Measurements from ENCODE around the gene COMTD1.

Gene COMTD1

GRCh38 chr10:75280236-75280635 is 44.5 kb upstream of the COMTD1 start:
- Histone ChIP-seq H3K27ac (ENCODE audit: low read length) (no peak overlapping the region), H4K20me1 (ENCODE audit: insufficient read depth, low read length) (no peaks in the 10 kb centered on the region), H3K79me2 (ENCODE audit: low read length) (no peaks in the 10 kb centered on the region)

GRCh38 chr10:75276069-75276872 is 40.5 kb upstream of the COMTD1 start:
- H3K27ac ChIP-seq (ENCODE audit: low read length) = no peak overlapping the region
- no peaks in the 10 kb centered on the region for H3K27me3 ChIP-seq (ENCODE audit: low read depth, low read length)
- H3K4me2 ChIP-seq (ENCODE audit: low read length) = no peak overlapping the region
- H3K9ac ChIP-seq (ENCODE audit: low read length) = no peak overlapping the region
- no peaks in the 10 kb centered on the region for H3K9me3 ChIP-seq (ENCODE audit: insufficient read depth, low read length)
- no peak overlapping the region for H3K4me3 ChIP-seq (ENCODE audit: low read length)
- no peaks in the 10 kb centered on the region for H3K4me1 ChIP-seq (ENCODE audit: low read length)
- H3K36me3 ChIP-seq (replicated peaks; ENCODE audit: low read depth, low read length) = no peaks in the 10 kb centered on the region
- no peak overlapping the region for H2AFZ ChIP-seq (ENCODE audit: low read depth, low read length)
- no peaks in the 10 kb centered on the region for H3K79me2 ChIP-seq (ENCODE audit: low read length)
- no peak for TF ChIP-seq CTCF (IDR thresholded peaks at IDR 0.05; ENCODE audit: low read depth, low read length)
- no peak for TF ChIP-seq EZH2phosphoT487 (IDR thresholded peaks at IDR 0.05; ENCODE audit: low read depth)
- H4K20me1 ChIP-seq (ENCODE audit: insufficient read depth, low read length) = no peaks in the 10 kb centered on the region

More at GRCh38 chr10:75280236-75280635, 44.5 kb upstream of the COMTD1 start:
- H3K9ac ChIP-seq (ENCODE audit: low read length) = no peak overlapping the region
- TF ChIP-seq CTCF (IDR thresholded peaks at IDR 0.05; ENCODE audit: low read depth, low read length) (no peak), EZH2phosphoT487 (IDR thresholded peaks at IDR 0.05; ENCODE audit: low read depth) (no peak)
- H3K4me2 ChIP-seq (ENCODE audit: low read length) = no peak overlapping the region
- H3K27me3 ChIP-seq (ENCODE audit: low read depth, low read length) = no peaks in the 10 kb centered on the region; the same call in 1 of the 2 replicates
- H3K36me3 ChIP-seq (replicated peaks; ENCODE audit: low read depth, low read length) = no peaks in the 10 kb centered on the region
- H3K4me1 ChIP-seq (ENCODE audit: low read length) = no peaks in the 10 kb centered on the region
- no peaks in the 10 kb centered on the region for H3K9me3 ChIP-seq (ENCODE audit: insufficient read depth, low read length)
- no peak overlapping the region for H3K4me3 ChIP-seq (ENCODE audit: low read length)
- no peak overlapping the region for H2AFZ ChIP-seq (ENCODE audit: low read depth, low read length)

GRCh38 chr10:75272896-75273295 is 37.1 kb upstream of the COMTD1 start:
- TF ChIP-seq CTCF (IDR thresholded peaks at IDR 0.05; ENCODE audit: low read depth, low read length) (no peak), EZH2phosphoT487 (IDR thresholded peaks at IDR 0.05; ENCODE audit: low read depth) (no peak)
- Histone ChIP-seq H3K27me3 (ENCODE audit: low read depth, low read length) (no peaks in the 10 kb centered on the region), H3K9me3 (ENCODE audit: insufficient read depth, low read length) (no peaks in the 10 kb centered on the region), H2AFZ (ENCODE audit: low read depth, low read length) (no peak overlapping the region), H3K79me2 (ENCODE audit: low read length) (no peaks in the 10 kb centered on the region), H3K4me3 (ENCODE audit: low read length) (no peak overlapping the region), H3K27ac (ENCODE audit: low read length) (no peak overlapping the region), H4K20me1 (ENCODE audit: insufficient read depth, low read length) (no peaks in the 10 kb centered on the region), H3K4me2 (ENCODE audit: low read length) (no peak overlapping the region), H3K9ac (ENCODE audit: low read length) (no peak overlapping the region), H3K4me1 (ENCODE audit: low read length) (no peaks in the 10 kb centered on the region), H3K36me3 (replicated peaks; ENCODE audit: low read depth, low read length) (no peaks in the 10 kb centered on the region)

- H3K4me1 ChIP-seq (ENCODE audit: low read length) = no peaks in the 10 kb centered on the region
- no peak overlapping the region for H3K9ac ChIP-seq (ENCODE audit: low read length)
- H3K4me2 ChIP-seq (ENCODE audit: low read length) = no peak overlapping the region
- no peaks in the 10 kb centered on the region for H3K79me2 ChIP-seq (ENCODE audit: low read length)
- no peak overlapping the region for H2AFZ ChIP-seq (ENCODE audit: low read depth, low read length)
- no peak overlapping the region for H3K27ac ChIP-seq (ENCODE audit: low read length)
- no peak overlapping the region for H3K4me3 ChIP-seq (ENCODE audit: low read length)
- no peaks in the 10 kb centered on the region for H3K36me3 ChIP-seq (replicated peaks; ENCODE audit: low read depth, low read length)
- no peaks in the 10 kb centered on the region for H3K9me3 ChIP-seq (ENCODE audit: insufficient read depth, low read length)
- TF ChIP-seq CTCF (IDR thresholded peaks at IDR 0.05; ENCODE audit: low read depth, low read length) = no peak
- H4K20me1 ChIP-seq (ENCODE audit: insufficient read depth, low read length) = no peaks in the 10 kb centered on the region
- no peaks in the 10 kb centered on the region for H3K27me3 ChIP-seq (ENCODE audit: low read depth, low read length)
Measured at GRCh38 chr10:75272094-75272493, 36.3 kb upstream of the COMTD1 start.

Measured in OCI-LY3 (cell line).